Astrocyte of the cerebellum (primary cell): ENCODE results near the gene TLE7.

ENCODE experiments used
- DNase-seq: peaks from one replicate; pipeline ENCODE4 v3.0.0-alpha.2; 2011; ENCODE audit warnings: low read depth
- H3K4me3 ChIP-seq: 2 replicates; pipeline ENCODE4 v1.5.1; 2011; ENCODE audit warnings: mild to moderate bottlenecking, low read depth, low read length, moderate library complexity
- CTCF ChIP-seq: IDR thresholded peaks from 2 replicates; pipeline ENCODE4 v1.5.1; 2012; ENCODE audit warnings: low read length, low read depth, moderate library complexity, mild to moderate bottlenecking; ENCODE audit errors: missing control alignments
- in situ Hi-C: cut with HindIII; loops from 2 replicates; pipeline ENCODE4 v1.10.0; 2017; ENCODE audit warnings: low sequenced_read_pairs

The TLE7 gene

GRCh38 chr16:71467810-71468209, 26.0 kb upstream of the TLE7 start:
- DNase-seq: no peak
- H3K4me3 ChIP-seq: no peak overlapping the region
- TF ChIP-seq CTCF: no peak
- in situ Hi-C loops: no loop called here

- in situ Hi-C loops: no loop called here
- TF ChIP-seq CTCF: no peak
- DNase-seq: no peak
- no peak overlapping the region for H3K4me3 ChIP-seq
Measured at GRCh38 chr16:71464231-71464630, 22.4 kb upstream of the TLE7 start.

GRCh38 chr16:71461686-71462648, 20.1 kb upstream of the TLE7 start, which contains the start of gene ZNF23:
Gene ZNF23 (minus strand): TSS chr16:71462247. CDS start chr16:71456796, 5,451 bp downstream.
- in situ Hi-C loops: no loop called here
- DNase-seq: peak; percentile 37
- TF ChIP-seq CTCF: peak; percentile 5
- peak within 1 kb of the TSS; percentile 97 for H3K4me3 ChIP-seq

- TF ChIP-seq CTCF: no peak
- peak overlapping the region; percentile 97 for H3K4me3 ChIP-seq
- no peak for DNase-seq
- in situ Hi-C loops: no loop called here
Measured at GRCh38 chr16:71460941-71461340, 19.1 kb upstream of the TLE7 start.

- peak; percentile 32 for DNase-seq
- in situ Hi-C loops: no loop called here
- TF ChIP-seq CTCF: no peak
- H3K4me3 ChIP-seq: peak overlapping the region; percentile 2
Measured at GRCh38 chr16:71460236-71460635, 18.4 kb upstream of the TLE7 start.

- H3K4me3 ChIP-seq: no peak overlapping the region
- no peak for DNase-seq
- in situ Hi-C loops: no loop called here
- no peak for TF ChIP-seq CTCF
Measured at GRCh38 chr16:71459510-71459909, 17.7 kb upstream of the TLE7 start.
